GM12878 (cell line): ENCODE results near the gene RPL5. TPM values are rescaled to one million over a fixed set of nuclear protein-coding genes. Genes with fewer than 3 reads are reported as not detected.

Experiments used
- ATAC-seq: fragments of 200-7000 bp; cut with Tn5 transposase; 3 replicates; pipeline ENCODE4 v1.9.1; 2020; ENCODE audit warnings: mild to moderate bottlenecking, moderate library complexity
- BruUV-seq: library from RNA; stranded (reverse); fragments of 400-500 nt; replicated peaks from 2 replicates; lab custom pipeline; 2021; lab: Mats Ljungman, UMichigan
- CTCF ChIA-PET: fragments of 300-600 bp; sonication (Branson Sonifier 250); formaldehyde crosslinking; extraction: SDS; loops from one replicate; lab custom pipeline; 2021; ENCODE audit warnings: inconsistent platforms; lab: Yijun Ruan, JAX
- POLR2A ChIA-PET: fragments of 350-600 bp; formaldehyde crosslinking; extraction: SDS; loops from one replicate; lab custom pipeline; 2021; ENCODE audit warnings: inconsistent platforms; lab: Charles Lee
- RAD21 ChIA-PET: fragments of 300-600 bp; sonication (Branson Sonifier 250); formaldehyde crosslinking; loops from one replicate; lab custom pipeline; 2023; ENCODE audit warnings: antibody characterized with exemption; ENCODE audit not compliant: unreplicated experiment; lab: Charles Lee
- SMC1A ChIA-PET: fragments of 300-600 bp; sonication (Branson Sonifier 250); formaldehyde crosslinking; loops from one replicate; lab custom pipeline; 2023; ENCODE audit not compliant: unreplicated experiment, uncharacterized antibody; lab: Charles Lee
- DNase-seq: peaks from one replicate; pipeline ENCODE4 v3.0.0-alpha.2; 2011; ENCODE audit warnings: low read depth, low spot score
- FAIRE-seq: peaks from 3 replicates; lab custom pipeline; 2011; peaks lifted over from hg19 to GRCh38; lab: Jason Lieb, UNC
- H2AFZ ChIP-seq: 2 replicates; pipeline ENCODE4 v1.6.0; 2011; ENCODE audit warnings: low read depth, low read length, control low read depth; ENCODE audit not compliant: control insufficient read depth
- H3K27ac ChIP-seq: 2 replicates; pipeline ENCODE4 v1.5.1; 2011; ENCODE audit warnings: control low read depth; ENCODE audit not compliant: control insufficient read depth, insufficient read depth
- H3K27me3 ChIP-seq, 2 experiments: replicated peaks in 1 of 2; 2 replicates each; pipeline versions ENCODE4 v1.6.0 to v1.6.1; 2011; ENCODE audit warnings: low read length in 1 of 2; ENCODE audit not compliant: control insufficient read depth in 2 of 2, insufficient read depth in 2 of 2
- H3K36me3 ChIP-seq, 2 experiments: 2 replicates each; pipeline ENCODE4 v1.5.1; 2011; ENCODE audit warnings: low read length in 1 of 2; ENCODE audit not compliant: control insufficient read depth in 2 of 2, insufficient read depth in 2 of 2
- H3K4me1 ChIP-seq: 2 replicates; pipeline ENCODE4 v1.6.1; 2011; ENCODE audit warnings: mild to moderate bottlenecking, low read length, moderate library complexity, mixed read lengths; ENCODE audit not compliant: control insufficient read depth, insufficient read depth
- H3K4me2 ChIP-seq: 2 replicates; pipeline ENCODE4 v1.6.0; 2011; ENCODE audit warnings: control low read depth; ENCODE audit not compliant: control insufficient read depth, insufficient read depth
- H3K4me3 ChIP-seq: fragments of 200-600 bp; sonication (generic); 2 replicates; pipeline ENCODE4 v1.5.1; 2016
- H3K79me2 ChIP-seq: 2 replicates; pipeline ENCODE4 v1.6.0; 2011; ENCODE audit warnings: low read length; ENCODE audit not compliant: control insufficient read depth, insufficient read depth
- H3K9ac ChIP-seq: 2 replicates; pipeline ENCODE4 v1.8.0; 2011; ENCODE audit warnings: low read length, control low read depth, mixed read lengths; ENCODE audit not compliant: control insufficient read depth, insufficient read depth
- H3K9me3 ChIP-seq: replicated peaks from 3 replicates; pipeline ENCODE4 v1.5.1; 2011; ENCODE audit warnings: mild to moderate bottlenecking, low read length; ENCODE audit not compliant: control insufficient read depth, insufficient read depth
- H4K20me1 ChIP-seq: 2 replicates; pipeline ENCODE4 v1.6.0; 2011; ENCODE audit not compliant: control insufficient read depth, insufficient read depth
- HCFC1 ChIP-seq: fragments of 150-350 bp; IDR thresholded peaks from 2 replicates; pipeline ENCODE4 v1.6.1; 2014; ENCODE audit warnings: low read length
- MTA3 ChIP-seq: IDR thresholded peaks from 2 replicates; pipeline ENCODE4 v1.6.1; 2012; ENCODE audit warnings: low read length, inconsistent platforms, borderline replicate concordance
- MYC ChIP-seq: IDR thresholded peaks from 2 replicates; pipeline ENCODE4 v1.6.1; 2011; ENCODE audit warnings: mild to moderate bottlenecking, low read length, moderate library complexity, inconsistent platforms; ENCODE audit not compliant: insufficient read depth, insufficient replicate concordance, insufficient read length, severe bottlenecking
- POLR2AphosphoS2 ChIP-seq: IDR thresholded peaks from 2 replicates; pipeline ENCODE4 v1.6.1; 2011; ENCODE audit warnings: low read depth, mild to moderate bottlenecking, low read length, improper control_type of control experiment, moderate library complexity
- SIN3A ChIP-seq: IDR thresholded peaks from 2 replicates; pipeline ENCODE4 v1.6.1; 2012; ENCODE audit warnings: low read depth, low read length, improper control_type of control experiment
- STAT3 ChIP-seq: IDR thresholded peaks from 2 replicates; pipeline ENCODE4 v1.6.1; 2011; ENCODE audit warnings: low read depth, low read length, improper control_type of control experiment
- TCF3 ChIP-seq: IDR thresholded peaks from 2 replicates; pipeline ENCODE4 v1.6.1; 2012; ENCODE audit warnings: low read depth, mild to moderate bottlenecking, low read length, borderline replicate concordance; ENCODE audit not compliant: insufficient read depth
- WRNIP1 ChIP-seq: IDR thresholded peaks from 2 replicates; pipeline ENCODE4 v1.6.1; 2011; ENCODE audit warnings: low read depth, low read length, improper control_type of control experiment, borderline replicate concordance
- YBX1 ChIP-seq: fragments of 450-650 bp; IDR thresholded peaks from 2 replicates; pipeline ENCODE4 v1.6.1; 2016; ENCODE audit warnings: antibody characterized with exemption
- ZNF24 ChIP-seq: fragments of 450-650 bp; IDR thresholded peaks from 2 replicates; pipeline ENCODE4 v1.6.1; 2017; ENCODE audit warnings: antibody characterized with exemption, mild to moderate bottlenecking
- ZSCAN29 ChIP-seq: fragments of 450-650 bp; IDR thresholded peaks from 2 replicates; pipeline ENCODE4 v1.6.1; 2017; ENCODE audit warnings: mild to moderate bottlenecking, moderate library complexity
- WGBS: methylation state at CpG from one replicate; pipeline ENCODE4 v1.1.6; 2016; ENCODE audit warnings: low lambda C conversion rate; ENCODE audit not compliant: insufficient replicate concordance, insufficient coverage; ENCODE audit errors: missing lambda C conversion rate; 5-methylcytosine and 5-hydroxymethylcytosine counted together
- in situ Hi-C: fragments of 300-500 bp; cut with MboI; formaldehyde crosslinking; loops from 9 replicates; pipeline ENCODE4 v1.14.3; 2018; ENCODE audit warnings: mixed read lengths
- intact Hi-C: fragments of 100-400 bp; cut with micrococcal nuclease; formaldehyde crosslinking; loops from one replicate; pipeline ENCODE4 v1.14.2; 2022; ENCODE audit not compliant: unreplicated experiment
- polyA plus RNA-seq, 11 experiments: library from polyadenylated mRNA; depleted of rRNA in 4 of 11; unstranded in 6 of 11; stranded (reverse) in 5 of 11; fragments of >200 nt; fragmentation: Nextera tagmentation in 4 of 11; fragmentation: Illumina TruSeq in 1 of 11; extraction: Ambion mirVana in 4 of 11; extraction: Trizol in 1 of 11; gene quantifications; 1 replicate in 1 of 11; 2 replicates in 10 of 11; pipeline versions ENCODE4 v1.2.1 to v1.2.3, GENCODE V29; 2011 to 2016; ENCODE audit warnings: inconsistent platforms in 2 of 11, missing spikeins in 2 of 11, low read depth in 1 of 11
- total RNA-seq, 4 experiments: library from RNA; depleted of rRNA in 3 of 4; stranded (reverse); fragments of >200 nt in 3 of 4; fragmentation: Illumina TruSeq in 1 of 4; extraction: Trizol in 1 of 4; gene quantifications; 2 replicates each; pipeline versions ENCODE4 v1.2.1 to v1.2.3, GENCODE V29; 2013 to 2021

Gene RPL5
- total and polyA plus RNA-seq, 10 of the 15 experiments (the other 5 are each of a cell fraction or from before 2014, with no cell fraction given), result 1,685 to 6,047 (median 2,601) TPM

DNA sequence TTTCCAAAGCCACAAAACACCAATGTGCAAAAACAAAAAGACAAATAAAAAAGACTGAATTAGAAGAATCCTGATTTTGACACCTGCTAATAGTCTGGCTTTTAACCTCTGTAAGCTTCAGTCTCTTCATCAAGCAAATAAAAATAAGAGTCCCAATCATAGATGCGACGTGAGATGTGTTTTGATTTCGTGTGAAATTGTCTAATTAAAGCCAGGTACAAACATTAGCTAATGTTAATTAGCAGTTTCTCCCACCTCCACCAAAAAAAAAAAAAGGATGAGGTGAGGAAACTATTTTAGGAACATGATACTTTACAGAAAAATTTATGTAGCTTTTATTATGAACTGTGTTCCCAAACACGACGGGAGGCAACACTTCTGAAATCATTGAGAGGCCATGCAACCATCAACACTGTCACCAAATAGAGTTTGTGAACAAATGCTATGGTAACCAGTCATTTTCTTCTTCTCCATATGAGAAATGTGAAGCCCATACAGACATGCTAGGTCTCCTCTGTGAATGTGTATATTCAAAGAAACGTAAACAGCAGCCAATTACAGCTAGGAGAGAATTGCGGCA, 40.3 kb upstream of the RPL5 start:
- no TSS peak for BruUV-seq
- Histone ChIP-seq H3K79me2 (no peaks in the 10 kb centered on the region), H3K4me3 (no peak overlapping the region), H3K36me3 (no peaks in the 10 kb centered on the region), H4K20me1 (no peaks in the 10 kb centered on the region), H3K27ac (no peak overlapping the region), H2AFZ (no peak overlapping the region), H3K4me2 (no peak overlapping the region), H3K4me1 (no peaks in the 10 kb centered on the region), H3K27me3 (peaks cover 0 to 5% of the 10 kb centered on the region in 2 experiments; a peak in 2 of 4 replicates), H3K9me3 (no peaks in the 10 kb centered on the region), H3K9ac (no peak overlapping the region)
- ChIA-PET SMC1A (interaction anchor here (0.6 to 1.6 kb wide), 5 partner anchors 23 to 552 kb away, joined by 3 to 4 read pairs (median 3); no protein-coding TSS in a partner anchor), POLR2A (no interaction called here), RAD21 (interaction anchor here (2.2 kb wide), 1 partner anchor 27 kb away, joined by 7 read pairs; no protein-coding TSS in a partner anchor), CTCF (interaction anchor here (1.0 to 2.2 kb wide), 4 partner anchors 11 to 202 kb away, joined by 3 to 6 read pairs (median 4); no protein-coding TSS in a partner anchor)
- WGBS, result 40% methylated on average over 7 of the region's 7 CpGs
- ATAC-seq (no peak), DNase-seq (no peak), FAIRE-seq (no peak)
- in situ Hi-C loops (no loop called here), intact Hi-C loops (no loop called here)
- TF ChIP-seq STAT3, result no peak
- TF ChIP-seq TCF3, result no peak
- no peak for TF ChIP-seq MYC
- TF ChIP-seq ZNF24, result no peak
- no peak for TF ChIP-seq MTA3
- TF ChIP-seq YBX1, result no peak
- TF ChIP-seq ZSCAN29, result no peak
- no peak for TF ChIP-seq POLR2AphosphoS2
- TF ChIP-seq SIN3A, result no peak
- no peak for TF ChIP-seq WRNIP1
- TF ChIP-seq HCFC1, result no peak
